GM19468 (cell line): ENCODE measurements around the gene SOCS2.
"Not testable (repeated sequence)": the region's sequence is repeated elsewhere in the genome, so short reads cannot be mapped to it uniquely, and the experiment has no call there.

Experiments used
- ATAC-seq: cut with Tn5 transposase; IDR thresholded peaks from one replicate; pipeline ENCODE4 v1.9.1; 2021; ENCODE audit warnings: mild to moderate bottlenecking, moderate library complexity, moderate number of reproducible peaks; ENCODE audit not compliant: unreplicated experiment; ENCODE audit errors: extremely low read depth

SOCS2 gene

GRCh38 chr12:93571925-93572711 lies at the start of gene SOCS2:
SOCS2 (plus strand) TSS chr12:93572675; CDS start chr12:93572898, 223 bp downstream.
- ATAC-seq, result no peak

- ATAC-seq, result no peak
Measured at GRCh38 chr12:93524386-93525133, 47.9 kb upstream of the SOCS2 start.

- no peak for ATAC-seq
Measured at GRCh38 chr12:93526786-93527428, 45.6 kb upstream of the SOCS2 start.

- ATAC-seq, result no peak
Measured at GRCh38 chr12:93530358-93530757, 42.1 kb upstream of the SOCS2 start.

- ATAC-seq, result no peak
Measured at GRCh38 chr12:93533310-93533709, 39.2 kb upstream of the SOCS2 start.

- ATAC-seq, result no peak
Measured at GRCh38 chr12:93536111-93536765, 36.2 kb upstream of the SOCS2 start.

GRCh38 chr12:93536766-93537488 lies 35.5 kb upstream of the SOCS2 start:
- ATAC-seq, result no peak

- ATAC-seq, result no peak
Measured at GRCh38 chr12:93537769-93538168, 34.7 kb upstream of the SOCS2 start.

GRCh38 chr12:93539821-93540220 lies 32.7 kb upstream of the SOCS2 start:
- ATAC-seq, result no peak

GRCh38 chr12:93540466-93540865 lies 32.0 kb upstream of the SOCS2 start:
- ATAC-seq, result no peak

GRCh38 chr12:93541578-93542225 lies 30.8 kb upstream of the SOCS2 start:
- no peak for ATAC-seq

GRCh38 chr12:93547778-93548177 lies 24.7 kb upstream of the SOCS2 start:
- no peak for ATAC-seq

GRCh38 chr12:93549174-93549573 lies 23.3 kb upstream of the SOCS2 start:
- ATAC-seq, result no peak

GRCh38 chr12:93550748-93551611 lies 21.5 kb upstream of the SOCS2 start:
- ATAC-seq, result no peak

GRCh38 chr12:93552427-93552826 lies 20.0 kb upstream of the SOCS2 start:
- ATAC-seq, result no peak

GRCh38 chr12:93557879-93558278 lies 14.6 kb upstream of the SOCS2 start:
- ATAC-seq, result not testable (repeated sequence)

GRCh38 chr12:93558685-93559084 lies 13.8 kb upstream of the SOCS2 start:
- ATAC-seq, result not testable (repeated sequence)

- ATAC-seq, result no peak
Measured at GRCh38 chr12:93563807-93564538, 8.5 kb upstream of the SOCS2 start.
